Measurements from ENCODE around the gene GBP1. TPM values are rescaled to one million over a fixed set of nuclear protein-coding genes. Genes with fewer than 3 reads are reported as not detected.

GBP1 gene
- polyA plus RNA-seq, 1 donor from 2014 or later: not detected

- H3K27ac ChIP-seq (ENCODE audit: low read length): no peak overlapping the region
- no peaks in the 10 kb centered on the region for H3K9me3 ChIP-seq (ENCODE audit: low read length)
- no peaks in the 10 kb centered on the region for H3K79me2 ChIP-seq (replicated peaks; ENCODE audit: insufficient read depth, low read length)
- no peaks in the 10 kb centered on the region for H4K20me1 ChIP-seq (ENCODE audit: insufficient read depth)
- H2AFZ ChIP-seq (ENCODE audit: low read depth, low read length): no peak overlapping the region
- H3K9me2 ChIP-seq (ENCODE audit: insufficient read depth, low read length): no peaks in the 10 kb centered on the region
- H3K9ac ChIP-seq (ENCODE audit: low read length): no peak overlapping the region
- H3K27me3 ChIP-seq (ENCODE audit: insufficient read depth, low read depth, low read length): no peaks in the 10 kb centered on the region
- H3F3A ChIP-seq (ENCODE audit: insufficient read depth, low read length, poor library complexity, severe bottlenecking): no peaks in the 10 kb centered on the region
- TF ChIP-seq POLR2AphosphoS5 (IDR thresholded peaks at IDR 0.05) (no peak), MXI1 (conservative IDR thresholded peaks at IDR 0.05; ENCODE audit: poor library complexity, severe bottlenecking) (no peak), RAD21 (conservative IDR thresholded peaks at IDR 0.05) (no peak), EZH2 (IDR thresholded peaks at IDR 0.05; ENCODE audit: borderline replicate concordance, insufficient read depth, low read length, poor library complexity, severe bottlenecking) (no peak), EP300 (conservative IDR thresholded peaks at IDR 0.05; ENCODE audit: poor library complexity, severe bottlenecking) (no peak), REST (IDR thresholded peaks at IDR 0.05; ENCODE audit: borderline replicate concordance) (no peak), CTCF (IDR thresholded peaks at IDR 0.05; ENCODE audit: poor library complexity, severe bottlenecking) (no peak), TAF1 (IDR thresholded peaks at IDR 0.05; ENCODE audit: low read depth) (no peak), SMC3 (conservative IDR thresholded peaks at IDR 0.05; ENCODE audit: poor library complexity) (no peak)
- H3K4me3 ChIP-seq (ENCODE audit: low read length): no peak overlapping the region
- H3K4me2 ChIP-seq (ENCODE audit: low read length): no peak overlapping the region
- H3K36me3 ChIP-seq (ENCODE audit: insufficient read depth, low read length): no peaks in the 10 kb centered on the region
Measured at GRCh38 chr1:89068291-89068690, 3.3 kb upstream of the GBP1 start.

- no peak overlapping the region for H3K9ac ChIP-seq (ENCODE audit: low read length)
- no peak overlapping the region for H2AFZ ChIP-seq (ENCODE audit: low read depth, low read length)
- TF ChIP-seq RAD21 (conservative IDR thresholded peaks at IDR 0.05) (no peak), SMC3 (conservative IDR thresholded peaks at IDR 0.05; ENCODE audit: poor library complexity) (no peak)
- no peak overlapping the region for H3K4me3 ChIP-seq (ENCODE audit: low read length)
- H3K4me2 ChIP-seq (ENCODE audit: low read length): no peak overlapping the region
- no peaks in the 10 kb centered on the region for H3K36me3 ChIP-seq (ENCODE audit: insufficient read depth, low read length)
- no peaks in the 10 kb centered on the region for H3K27me3 ChIP-seq (ENCODE audit: insufficient read depth, low read depth, low read length)
- H4K20me1 ChIP-seq (ENCODE audit: insufficient read depth): no peaks in the 10 kb centered on the region
- no peak overlapping the region for H3K27ac ChIP-seq (ENCODE audit: low read length)
- no peaks in the 10 kb centered on the region for H3F3A ChIP-seq (ENCODE audit: insufficient read depth, low read length, poor library complexity, severe bottlenecking)
- no peaks in the 10 kb centered on the region for H3K9me2 ChIP-seq (ENCODE audit: insufficient read depth, low read length)
- H3K9me3 ChIP-seq (ENCODE audit: low read length): no peaks in the 10 kb centered on the region
- no peaks in the 10 kb centered on the region for H3K79me2 ChIP-seq (replicated peaks; ENCODE audit: insufficient read depth, low read length)
Measured at GRCh38 chr1:89064632-89065031, 376 bp downstream of the GBP1 start.

- no peak overlapping the region for H3K4me3 ChIP-seq (ENCODE audit: low read length)
- H3K9ac ChIP-seq (ENCODE audit: low read length): no peak overlapping the region
- no peaks in the 10 kb centered on the region for H3K36me3 ChIP-seq (ENCODE audit: insufficient read depth, low read length)
- H3K79me2 ChIP-seq (replicated peaks; ENCODE audit: insufficient read depth, low read length): no peaks in the 10 kb centered on the region
- no peaks in the 10 kb centered on the region for H3K27me3 ChIP-seq (ENCODE audit: insufficient read depth, low read depth, low read length)
- H3K9me2 ChIP-seq (ENCODE audit: insufficient read depth, low read length): no peaks in the 10 kb centered on the region
- H2AFZ ChIP-seq (ENCODE audit: low read depth, low read length): no peak overlapping the region
- TF ChIP-seq RAD21 (conservative IDR thresholded peaks at IDR 0.05): no peak
- H3K9me3 ChIP-seq (ENCODE audit: low read length): no peaks in the 10 kb centered on the region
- no peaks in the 10 kb centered on the region for H4K20me1 ChIP-seq (ENCODE audit: insufficient read depth)
- H3K27ac ChIP-seq (ENCODE audit: low read length): no peak overlapping the region
- H3K4me2 ChIP-seq (ENCODE audit: low read length): no peak overlapping the region
- H3F3A ChIP-seq (ENCODE audit: insufficient read depth, low read length, poor library complexity, severe bottlenecking): no peaks in the 10 kb centered on the region
Measured at GRCh38 chr1:89063094-89063493, 1.9 kb downstream of the GBP1 start.
